ENCODE data around the gene PUSL1.

GRCh38 chr1:1341549-1342021, 33.2 kb downstream of the PUSL1 start:
- TF ChIP-seq POLR2AphosphoS5 (IDR thresholded peaks at IDR 0.05; ENCODE audit: borderline replicate concordance, low read depth, low read length) (no peak), EZH2 (IDR thresholded peaks at IDR 0.05) (no peak), FOXP2 (optimal IDR thresholded peaks at IDR 0.05; ENCODE audit: control extremely low read depth, extremely low read length, insufficient read depth) (no peak)
